Measurements from ENCODE around the gene NOS1AP.

NOS1AP gene

DNA sequence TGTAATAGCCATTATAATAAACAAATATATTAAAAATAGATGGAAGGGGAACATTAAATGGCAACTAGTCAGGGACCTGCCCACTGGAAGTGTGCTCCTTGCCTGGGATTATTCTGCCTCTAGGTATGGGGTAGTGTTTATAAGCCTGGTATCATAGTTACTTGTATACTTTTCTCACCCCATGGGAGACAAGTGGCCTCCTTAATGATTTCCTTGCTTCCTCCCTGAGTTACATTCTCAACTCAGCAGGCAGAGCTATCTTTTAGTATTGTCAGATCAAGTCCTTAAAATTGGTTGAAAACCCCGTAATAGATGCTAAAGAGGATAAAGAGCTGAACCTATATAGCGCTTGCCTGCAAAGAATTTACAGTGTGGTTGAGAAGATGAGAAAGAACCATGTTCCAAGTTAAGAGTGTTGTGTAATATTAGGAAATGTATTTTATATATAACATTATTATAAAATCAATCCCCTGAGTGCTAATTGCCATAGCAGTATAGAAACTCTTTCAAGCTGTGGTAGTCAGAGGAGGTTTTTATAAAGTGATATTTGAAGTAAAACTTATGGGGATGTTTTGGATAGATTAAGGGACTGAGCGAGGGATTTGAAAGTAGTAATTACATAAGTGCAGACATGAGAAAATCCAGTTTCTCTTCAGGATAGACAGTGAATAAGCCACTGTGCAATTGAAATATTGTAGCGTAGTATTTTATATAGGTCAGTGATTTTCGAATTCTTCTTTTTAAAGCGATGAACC, 200.7 kb downstream of the NOS1AP start:
- DNase-seq: no peak

DNA sequence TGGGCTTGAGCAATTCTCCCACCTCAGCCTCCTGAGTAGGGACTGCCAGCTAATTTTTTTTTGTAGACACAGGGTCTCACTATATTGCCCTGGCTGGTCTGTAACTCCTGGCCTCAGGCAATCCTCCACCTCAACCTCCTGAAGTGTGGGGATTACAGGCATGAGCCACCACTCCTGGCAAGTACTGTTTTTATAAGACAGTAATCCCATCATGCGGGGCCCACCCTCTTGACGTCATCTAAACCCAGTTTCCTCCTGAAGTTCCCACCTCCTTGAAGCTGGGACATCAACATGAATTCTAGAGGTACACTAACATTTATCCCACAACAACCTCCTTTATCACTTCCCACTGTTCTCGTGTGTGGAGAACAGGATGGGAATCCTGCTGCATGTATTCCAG, 202.5 kb downstream of the NOS1AP start:
- DNase-seq: no peak

DNA sequence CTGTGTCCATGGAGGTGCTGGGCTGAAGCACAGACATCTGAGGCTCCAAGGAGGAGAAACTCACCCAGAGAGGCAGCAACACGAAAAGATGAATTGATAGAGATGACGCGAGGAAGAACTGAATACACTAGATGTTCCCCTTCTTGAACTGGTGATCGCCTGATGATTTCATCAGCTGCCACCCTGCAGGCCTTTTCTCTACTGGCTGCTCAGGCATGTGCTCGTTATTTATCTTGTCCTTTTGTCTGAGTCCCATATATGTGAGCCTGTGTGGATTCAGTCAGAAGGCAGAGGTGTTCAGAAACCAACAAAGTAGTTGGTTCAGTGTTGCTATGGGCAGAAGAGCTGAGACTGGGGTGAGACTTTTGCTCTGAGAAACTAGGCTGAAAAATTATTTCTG, 202.9 kb downstream of the NOS1AP start:
- DNase-seq: no peak

DNA sequence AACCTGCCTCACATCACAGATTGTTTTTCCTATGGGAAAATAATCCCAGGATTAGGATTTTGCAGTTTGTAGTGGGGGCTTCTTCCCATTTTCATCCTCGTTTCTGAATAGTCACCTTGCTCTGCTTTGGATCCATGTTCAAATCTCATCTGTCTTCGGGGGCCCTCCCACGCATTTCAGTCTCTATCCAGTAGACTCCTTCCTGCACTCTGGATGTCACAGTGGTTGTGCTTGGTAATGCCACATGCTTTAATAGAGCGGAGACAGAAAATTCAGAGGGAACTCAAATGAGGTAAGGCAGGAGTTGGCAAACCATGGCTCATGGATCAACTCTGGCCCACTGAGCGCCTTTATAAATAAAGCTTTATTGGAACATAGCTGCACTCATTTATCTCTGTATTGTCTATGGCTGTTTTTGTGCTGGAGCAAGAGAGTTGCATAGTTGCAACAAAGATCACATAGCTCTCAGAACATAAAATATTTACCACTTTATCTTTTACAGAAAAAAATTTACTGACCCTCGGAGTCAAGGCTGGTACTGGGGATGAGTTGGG, 206.2 kb downstream of the NOS1AP start:
- no peak for DNase-seq

DNA sequence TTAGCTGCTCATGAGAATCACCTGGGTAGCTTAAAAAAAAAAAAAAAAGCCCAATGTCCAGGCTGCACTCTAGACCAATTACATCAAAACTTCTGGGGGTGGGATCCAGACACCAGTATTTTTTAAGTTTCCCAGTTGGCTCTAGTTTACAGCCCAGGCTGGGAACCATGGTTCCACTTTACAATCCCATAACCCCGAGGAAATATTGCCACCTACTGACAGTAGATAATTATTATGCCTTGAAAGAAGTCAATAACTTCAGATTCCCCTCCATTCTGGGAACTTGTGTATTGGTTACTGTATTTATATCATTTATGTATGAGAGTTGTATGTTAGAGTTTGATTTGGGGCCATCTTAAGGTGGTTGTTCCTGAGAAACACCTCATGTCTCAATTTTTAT, 207.0 kb downstream of the NOS1AP start:
- peak in 1 of 2 donors; percentile 15 for DNase-seq

DNA sequence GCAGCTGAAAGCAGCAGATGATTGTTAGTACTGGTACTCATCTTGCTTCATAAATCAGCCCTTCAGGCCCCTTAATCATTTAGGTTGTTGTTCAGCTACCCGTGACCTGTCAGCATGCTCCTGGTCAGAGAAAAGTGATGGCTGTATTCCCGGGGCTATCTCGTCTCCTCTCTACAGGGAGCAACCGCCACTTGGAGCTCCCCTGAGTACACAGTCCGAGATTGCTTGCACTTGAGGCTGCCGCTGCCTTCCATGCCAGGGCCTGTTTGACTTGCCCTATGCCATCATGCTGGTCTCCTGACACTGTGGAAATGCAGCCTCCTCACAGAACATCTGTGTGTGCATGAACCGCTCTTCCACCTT, 209.6 kb downstream of the NOS1AP start:
- DNase-seq: no peak

DNA sequence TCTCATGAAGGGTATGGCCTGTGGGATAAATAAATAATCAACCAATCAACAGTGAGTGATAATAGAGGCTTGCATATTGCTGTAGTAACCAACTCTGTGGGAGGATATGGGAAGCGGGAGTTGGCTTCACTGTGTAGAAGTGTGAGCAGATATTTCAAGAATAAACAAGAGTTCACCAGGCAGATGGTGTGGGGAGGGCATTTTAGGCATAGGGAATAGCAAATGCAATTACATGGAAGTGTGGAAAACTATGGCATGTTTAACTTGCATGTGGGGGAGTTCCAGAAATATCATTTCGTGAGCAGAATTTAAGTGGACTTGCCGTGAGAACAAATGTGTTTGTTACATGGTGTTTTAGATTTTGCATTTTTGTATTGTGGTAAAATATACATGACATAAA, 211.9 kb downstream of the NOS1AP start:
- no peak for DNase-seq

DNA sequence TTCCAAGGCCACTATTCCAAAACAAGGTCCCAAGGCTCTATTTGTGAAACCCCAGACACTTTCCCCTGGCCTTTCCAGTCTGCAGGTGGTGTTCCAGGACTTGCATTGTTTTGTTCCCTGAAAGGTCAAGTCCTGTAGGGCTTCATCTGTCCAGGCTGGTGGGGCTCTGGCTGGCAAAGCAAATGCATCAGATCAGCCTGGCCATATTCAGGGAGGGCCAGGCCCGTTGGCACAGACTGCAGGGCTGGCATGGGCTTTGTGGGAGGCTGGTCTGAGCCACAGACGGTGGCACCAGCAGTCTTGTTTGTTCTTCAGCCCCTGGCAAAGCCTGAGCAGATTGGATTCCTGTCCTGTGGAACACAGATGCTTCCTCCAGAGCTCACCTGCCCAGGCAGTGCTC, 214.2 kb downstream of the NOS1AP start:
- DNase-seq: no peak

DNA sequence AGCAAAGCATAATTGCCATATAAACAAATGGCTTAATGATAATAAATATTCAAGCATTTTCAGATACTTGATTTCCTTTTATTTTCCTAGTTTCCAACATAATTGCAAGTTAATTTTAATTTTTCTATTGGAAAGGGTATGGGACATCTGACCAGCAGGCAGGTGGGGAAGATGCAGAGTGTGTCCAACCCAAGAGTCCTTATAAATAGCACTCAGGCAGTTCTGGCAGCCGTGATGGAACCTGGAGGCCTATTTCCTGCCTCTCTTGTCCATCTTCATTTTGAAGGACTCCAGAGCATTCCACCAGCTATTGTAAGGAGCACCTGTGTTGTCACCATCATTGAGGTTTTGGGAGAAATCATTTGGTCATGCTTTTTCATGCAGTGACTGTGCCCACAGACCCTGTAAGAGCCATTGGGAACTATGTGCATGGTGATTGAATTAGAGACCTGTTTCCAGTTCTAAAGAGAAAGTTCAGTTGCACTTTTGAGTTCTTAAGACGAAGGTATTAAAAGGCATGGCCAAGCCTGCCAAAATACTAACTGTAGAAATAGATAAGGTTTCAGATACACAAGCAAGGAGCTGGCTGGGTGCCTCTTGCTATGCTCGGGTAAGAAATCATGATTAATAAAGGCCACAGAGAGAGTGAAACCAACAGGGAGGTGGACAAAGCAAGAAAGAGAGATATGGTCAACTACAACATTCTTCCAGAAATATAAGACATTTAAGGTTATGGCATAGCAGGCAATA, 214.9 kb downstream of the NOS1AP start:
- DNase-seq: no peak

DNA sequence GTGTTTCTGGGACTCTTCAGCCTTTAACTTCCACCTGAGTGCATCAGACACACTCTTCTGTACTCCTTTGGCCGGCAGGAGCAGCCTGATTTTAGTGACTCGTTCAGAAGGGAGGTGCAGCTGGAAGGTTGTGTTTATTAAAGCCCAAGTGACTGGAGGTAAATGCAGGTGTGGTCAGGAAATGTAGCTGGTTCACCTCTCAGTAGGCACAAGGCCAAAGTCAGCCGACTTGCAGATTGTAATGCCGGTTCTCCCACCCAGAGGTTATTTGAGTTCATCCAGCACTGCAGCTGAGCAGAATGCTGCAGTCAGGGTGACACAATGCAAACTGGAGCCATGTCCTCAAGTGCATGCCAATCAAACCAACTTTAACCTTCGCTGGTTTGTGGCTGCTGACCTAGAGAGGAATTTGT, 215.7 kb downstream of the NOS1AP start:
- DNase-seq: no peak

DNA sequence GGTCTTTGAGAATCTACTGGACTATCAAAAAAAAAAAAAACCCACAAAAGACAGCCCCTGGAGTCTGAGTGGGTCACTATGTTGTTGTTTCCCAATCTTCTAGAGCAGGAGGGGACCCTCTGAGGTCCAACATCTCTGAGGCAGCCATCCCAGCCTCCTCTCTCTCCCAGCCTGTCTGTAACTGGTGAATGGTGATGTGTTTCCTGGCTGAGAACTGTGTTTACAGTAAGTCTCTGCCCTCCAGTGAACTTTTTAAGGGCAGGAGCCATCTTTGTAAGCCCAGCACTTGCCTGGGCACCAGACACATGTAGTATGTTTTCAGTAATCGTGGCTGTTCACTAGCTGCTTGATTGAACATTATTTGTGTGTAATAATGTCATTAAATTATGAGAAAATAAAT, 221.5 kb downstream of the NOS1AP start:
- no peak for DNase-seq

DNA sequence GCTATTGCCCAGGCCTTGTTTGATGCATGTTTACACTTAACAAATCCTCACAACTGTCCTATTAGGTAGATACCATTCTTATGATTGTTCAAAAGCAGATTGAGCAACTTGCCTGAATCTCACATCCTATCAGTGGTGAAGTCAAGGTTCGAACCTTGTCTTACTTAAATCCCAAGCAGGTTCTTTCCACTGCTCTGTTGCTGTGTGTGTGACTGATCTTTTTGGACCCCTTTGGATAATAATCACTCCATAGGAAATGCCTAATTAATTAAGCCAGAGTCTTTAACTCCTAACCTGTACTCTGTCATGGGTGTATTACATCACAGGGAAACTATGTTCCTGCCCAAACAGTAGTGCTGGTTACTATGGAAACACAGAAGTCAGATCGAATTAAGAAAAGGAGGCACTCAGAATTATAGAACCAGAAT, 222.9 kb downstream of the NOS1AP start:
- DNase-seq: no peak

DNA sequence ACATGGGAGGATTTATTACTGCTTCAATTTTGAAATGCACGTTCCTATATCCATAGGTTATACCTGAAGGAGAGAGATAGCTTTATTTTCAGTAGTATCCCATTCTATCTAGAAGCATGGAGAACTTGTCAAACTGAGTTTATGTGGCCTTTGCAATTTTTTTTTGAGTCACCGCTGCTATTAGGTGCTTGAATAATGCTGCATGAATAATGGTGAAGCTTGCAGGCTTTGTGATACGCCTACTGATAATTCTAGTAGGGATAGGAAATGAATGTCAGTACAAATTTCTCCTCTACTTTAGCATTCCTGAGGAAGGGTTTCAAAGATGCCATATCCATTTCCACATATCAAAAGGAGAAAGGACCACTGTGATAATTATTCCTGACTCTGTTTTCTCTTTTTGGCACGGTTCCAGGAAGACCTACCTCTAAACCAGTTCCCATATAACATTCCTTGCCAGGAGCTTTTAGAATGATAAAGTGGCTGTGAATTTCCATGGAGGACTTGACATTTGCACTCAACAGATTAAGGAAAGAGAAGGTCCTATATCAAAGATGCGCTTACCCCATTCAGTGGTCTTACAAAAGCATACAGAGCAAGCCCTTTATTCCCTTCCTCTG, 223.7 kb downstream of the NOS1AP start:
- no peak for DNase-seq

DNA sequence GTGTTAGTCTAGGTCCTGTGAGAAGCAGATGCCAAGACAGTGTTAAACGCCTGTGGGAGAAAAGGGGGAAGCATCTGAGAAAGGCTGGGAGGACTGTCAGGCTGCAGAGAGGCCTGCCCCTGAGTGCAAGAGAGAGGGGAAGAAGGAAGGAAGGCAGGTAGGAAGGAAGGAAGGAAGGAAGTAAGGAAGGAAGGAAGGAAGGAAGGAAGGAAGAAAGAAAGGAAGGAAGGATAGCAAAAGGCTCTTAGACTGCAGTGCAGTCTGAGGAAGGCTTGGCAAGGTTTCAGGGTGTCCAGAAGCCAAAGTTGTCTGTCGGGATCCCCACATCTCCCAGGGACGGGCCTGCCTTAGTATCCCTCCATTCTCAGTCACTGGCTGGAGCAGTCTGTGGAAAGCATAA, 224.5 kb downstream of the NOS1AP start:
- no peak for DNase-seq

DNA sequence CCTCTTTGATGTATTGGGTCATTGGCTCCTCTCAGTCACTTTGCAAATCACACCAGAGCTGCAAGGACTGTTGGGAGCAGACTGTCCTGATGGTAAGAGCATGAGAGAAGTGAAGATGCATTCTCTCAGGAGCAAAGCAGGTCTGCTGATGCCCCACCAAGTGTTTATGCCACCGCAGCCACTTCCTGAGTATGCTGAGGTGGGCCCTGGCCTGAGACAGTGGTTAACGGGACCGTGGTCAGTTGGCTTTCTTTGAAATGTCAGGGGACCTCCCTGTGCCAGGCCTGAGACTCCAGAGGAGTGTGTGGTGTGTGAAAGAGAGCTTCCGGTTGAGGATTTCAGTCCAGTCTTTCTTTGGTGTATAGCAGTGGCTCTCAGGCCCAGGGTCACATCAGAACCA, 227.7 kb downstream of the NOS1AP start:
- no peak for DNase-seq

DNA sequence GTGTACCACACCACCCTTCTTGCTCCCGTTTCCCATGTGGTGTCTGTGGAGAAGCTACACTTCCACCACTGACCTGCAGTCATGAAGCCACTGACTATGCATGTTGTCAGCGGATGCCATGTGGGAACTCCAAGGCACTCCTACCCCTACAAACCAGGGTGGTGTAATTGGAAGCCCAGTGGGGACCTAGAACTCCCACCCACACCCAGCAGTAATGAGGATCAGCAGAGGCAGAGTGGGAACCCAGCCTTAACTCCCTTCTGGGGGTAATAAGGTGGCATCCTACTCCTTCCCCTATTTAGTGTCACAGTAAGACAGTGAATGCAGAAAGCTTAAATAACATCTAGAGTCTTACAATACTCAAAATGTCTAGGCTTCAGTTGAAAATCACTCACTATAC, 228.8 kb downstream of the NOS1AP start:
- DNase-seq: no peak

DNA sequence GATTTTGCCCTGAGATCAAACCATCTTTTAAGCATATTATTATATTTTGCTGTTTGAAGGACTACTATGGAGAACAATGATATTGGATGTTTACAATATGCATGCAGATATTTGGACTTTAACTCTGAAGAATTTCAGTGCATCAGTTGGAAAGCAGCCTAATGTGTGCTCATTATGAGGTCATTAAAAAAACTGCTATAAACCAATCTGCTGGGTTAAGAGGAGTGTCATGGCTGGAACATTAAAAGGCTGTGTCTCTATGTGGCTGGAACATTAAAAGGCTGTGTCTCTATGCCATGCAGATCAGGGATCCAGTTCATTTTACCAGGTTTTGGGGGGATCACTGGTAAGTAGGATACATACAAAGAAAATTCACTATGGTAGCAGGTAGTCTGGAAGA, 229.5 kb downstream of the NOS1AP start:
- no peak for DNase-seq

DNA sequence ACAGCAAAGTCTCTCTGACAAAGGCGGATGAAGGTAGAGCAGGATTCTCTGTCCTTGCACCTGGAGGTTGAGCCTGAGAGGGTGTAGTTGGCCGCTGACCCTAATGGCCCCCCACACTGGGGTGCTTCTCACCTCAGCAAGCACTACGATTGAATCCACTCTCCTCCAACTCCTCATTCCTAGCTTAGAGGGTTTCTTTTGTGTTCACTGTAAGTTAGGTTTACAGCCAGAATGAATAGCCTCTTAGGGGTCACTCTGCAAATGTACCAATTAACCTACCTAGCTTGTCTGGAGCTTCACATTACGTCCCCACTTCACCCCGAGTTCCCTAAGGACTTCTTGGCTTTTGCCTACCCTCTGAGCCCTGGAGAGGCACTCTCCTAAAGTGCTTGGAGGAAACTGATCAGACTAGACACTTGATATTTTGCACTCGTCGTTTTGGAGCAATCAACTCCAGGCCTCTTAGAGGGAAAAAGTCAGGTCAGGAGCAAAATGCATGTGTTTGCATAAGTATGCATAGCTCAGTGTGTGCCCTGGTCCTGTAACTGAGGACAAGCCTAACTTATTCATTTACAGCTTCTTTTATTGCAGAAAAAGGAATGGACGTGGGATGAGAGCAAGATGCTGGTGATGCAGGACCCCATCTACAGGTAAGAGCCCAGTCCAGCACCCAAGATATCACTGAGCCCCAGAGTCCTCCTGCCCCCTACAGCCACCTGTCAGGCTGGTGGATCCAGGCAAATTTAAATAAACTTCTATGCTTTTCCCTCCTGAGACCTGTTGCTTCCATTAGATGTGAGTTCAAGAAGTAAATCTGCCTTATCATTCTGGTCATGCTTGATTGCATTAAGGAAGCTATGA, 230.8 kb downstream of the NOS1AP start:
- no peak for DNase-seq

DNA sequence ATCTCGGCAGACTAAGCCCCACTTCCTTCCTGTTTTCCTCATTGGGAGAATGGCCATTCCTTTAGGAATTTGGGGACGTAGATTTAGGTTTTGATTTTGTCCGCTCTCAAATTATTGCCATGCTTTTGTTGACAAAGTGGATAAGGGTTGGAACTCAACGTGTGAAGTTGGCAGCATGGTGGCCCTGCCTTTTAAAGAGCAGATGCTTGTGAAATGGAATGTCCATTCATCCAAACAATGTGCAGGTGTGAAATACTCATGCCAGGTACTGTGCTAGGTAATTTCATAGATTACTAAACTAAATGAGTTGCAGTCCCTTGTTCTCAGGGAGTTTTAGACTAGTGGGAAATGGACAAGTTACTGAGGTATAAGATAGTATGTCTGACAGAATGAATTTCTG, 232.2 kb downstream of the NOS1AP start:
- DNase-seq: no peak

DNA sequence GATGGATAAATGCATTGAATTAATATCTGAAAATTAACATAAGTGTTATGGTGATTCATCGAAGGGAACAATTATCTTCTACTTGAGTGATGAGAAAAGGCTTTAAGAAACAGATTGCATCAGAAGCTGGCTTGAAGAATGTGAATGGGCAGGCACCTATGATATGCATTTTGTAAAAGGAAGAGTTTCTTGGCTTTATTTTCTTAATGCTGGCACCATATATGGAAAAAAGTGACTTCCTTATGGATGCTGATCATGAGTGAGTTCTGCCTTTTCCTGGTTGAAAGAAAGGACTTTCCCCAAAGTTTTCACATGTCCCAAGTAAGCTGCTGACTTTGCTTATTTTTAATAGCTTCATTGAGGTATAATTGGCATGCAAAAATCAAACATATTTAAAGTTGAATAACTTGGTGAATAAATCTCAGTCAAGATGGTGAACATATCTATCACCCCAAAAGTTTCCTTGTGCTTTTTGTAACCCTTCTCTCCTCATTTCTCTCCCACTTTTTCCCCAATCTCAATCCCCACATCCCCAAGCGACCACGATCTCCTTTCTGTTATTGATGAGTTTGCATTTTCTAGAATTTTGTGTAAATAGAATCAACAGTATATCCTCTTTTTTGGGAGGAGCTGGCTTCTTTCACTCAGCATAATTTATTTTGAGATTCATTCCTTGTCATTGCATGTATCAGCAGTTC, 233.0 kb downstream of the NOS1AP start:
- DNase-seq: no peak

DNA sequence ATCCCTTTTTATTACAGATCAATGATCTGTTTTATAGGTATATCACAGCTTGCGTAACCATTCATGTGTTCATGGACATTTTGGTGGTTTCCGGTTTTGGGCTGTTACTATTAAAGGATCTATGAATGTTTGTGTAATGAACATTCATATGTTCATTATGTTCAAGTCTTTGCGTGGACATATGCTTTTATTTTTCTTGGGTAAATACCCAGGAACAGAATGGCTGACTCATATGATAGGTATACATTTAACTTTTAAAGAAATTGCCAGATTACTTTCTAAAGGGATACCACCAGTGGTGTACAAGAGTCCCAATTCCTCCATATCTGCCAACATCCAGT, 233.5 kb downstream of the NOS1AP start:
- no peak for DNase-seq

DNA sequence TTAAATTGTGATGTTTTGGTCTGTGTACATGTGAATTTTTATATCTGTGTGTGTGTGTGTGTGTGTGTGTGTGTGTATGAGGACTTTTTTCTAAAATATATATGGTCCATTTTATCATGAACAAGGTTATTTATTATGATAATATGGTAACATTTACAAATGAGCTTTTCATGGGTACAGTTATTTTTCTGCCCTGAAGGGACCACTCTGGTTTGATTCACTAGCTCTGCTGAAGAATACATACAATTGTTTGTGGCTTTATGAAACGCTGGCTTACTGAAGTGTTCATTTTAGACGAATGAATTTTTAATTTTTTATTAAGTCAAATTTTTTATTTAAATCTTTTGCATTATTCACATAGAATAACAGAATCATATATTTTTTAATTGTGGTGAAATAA, 235.2 kb downstream of the NOS1AP start:
- DNase-seq: no peak
